HUDEP-2 (cell line): ENCODE results near the gene CAD.
"Not testable (repeated sequence)": the region's sequence is repeated elsewhere in the genome, so short reads cannot be mapped to it uniquely, and the experiment has no call there.

Experiments used
- DNase-seq, 76 experiments: peaks; one replicate each; lab custom pipeline; 2025; ENCODE audit not compliant: unreplicated experiment in 76 of 76; lab: John Stamatoyannopoulos, UW

The CAD gene

GRCh38 chr2:27217173-27218121 lies at the start of gene CAD:
Gene CAD, plus strand, starts transcription at chr2:27217369. Its CDS starts 183 bp downstream, at chr2:27217552.
- peak in 74 of 76 experiments; percentile 36 to 90 (median 78) for DNase-seq

GRCh38 chr2:27170581-27171337 lies 46.4 kb upstream of the CAD start:
- no peak for DNase-seq

DNA sequence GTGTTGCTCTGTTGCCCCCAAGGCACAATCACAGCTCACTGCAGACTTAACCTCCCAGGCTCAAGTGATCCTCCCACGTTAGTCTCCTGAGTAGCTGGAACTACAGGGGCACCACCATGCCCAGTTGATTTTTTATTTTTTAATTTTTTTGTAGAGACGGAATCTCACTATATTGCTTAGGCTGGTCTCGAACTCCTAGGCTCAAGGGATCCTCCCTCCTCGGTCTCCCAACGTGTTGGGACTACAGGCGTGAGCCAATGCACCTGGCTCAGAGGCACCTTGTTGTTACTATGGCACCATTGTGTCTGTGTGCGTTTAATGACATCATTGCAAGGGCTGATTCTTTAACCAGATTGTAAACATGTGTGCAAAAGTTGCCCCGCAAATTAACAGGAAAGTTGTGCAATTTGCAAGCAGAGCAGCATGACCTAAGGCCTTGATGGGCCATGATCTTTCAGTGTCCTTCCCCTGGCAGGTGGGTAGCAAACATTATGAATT lies 45.8 kb upstream of the CAD start:
- no peak for DNase-seq

DNA sequence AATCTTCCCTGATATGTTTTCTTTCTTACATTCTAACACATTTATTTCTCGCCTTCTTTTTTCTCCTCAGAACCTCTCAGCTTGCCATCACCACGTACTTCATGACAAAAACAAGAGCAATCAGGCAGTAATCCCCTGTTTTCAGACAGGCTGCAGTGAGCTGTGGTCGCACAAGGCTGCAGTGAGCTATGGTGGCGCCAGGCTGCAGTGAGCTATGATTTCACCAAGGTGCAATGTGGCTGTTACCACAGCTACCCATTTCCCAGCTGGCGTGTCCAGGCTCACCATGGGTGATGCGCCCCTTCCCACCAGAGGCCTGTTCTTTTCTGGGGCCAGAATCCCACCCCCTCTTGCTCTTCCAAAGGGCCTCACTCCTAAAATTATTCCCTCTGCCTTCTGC lies 42.5 kb upstream of the CAD start:
- no peak for DNase-seq

DNA sequence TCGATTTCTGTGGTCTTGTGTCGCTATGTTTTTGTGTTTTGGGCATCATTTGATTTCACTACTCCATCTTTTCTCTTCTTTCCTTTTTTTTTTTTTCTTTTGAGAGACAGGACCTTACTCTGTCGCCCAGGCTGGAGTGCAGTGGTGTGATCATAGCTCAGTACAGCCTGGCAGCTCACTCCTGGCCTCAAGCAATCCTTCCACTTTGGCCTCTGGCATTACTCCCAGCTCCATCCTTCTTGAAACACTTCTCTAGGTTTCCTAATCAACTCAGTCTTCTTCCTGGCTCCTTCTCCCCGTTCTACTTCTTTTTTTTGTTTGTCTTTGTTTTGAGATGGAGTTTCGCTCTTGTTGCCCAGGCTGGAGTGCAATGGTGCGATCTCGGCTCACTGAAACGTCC lies 41.8 kb upstream of the CAD start:
- DNase-seq: no peak

DNA sequence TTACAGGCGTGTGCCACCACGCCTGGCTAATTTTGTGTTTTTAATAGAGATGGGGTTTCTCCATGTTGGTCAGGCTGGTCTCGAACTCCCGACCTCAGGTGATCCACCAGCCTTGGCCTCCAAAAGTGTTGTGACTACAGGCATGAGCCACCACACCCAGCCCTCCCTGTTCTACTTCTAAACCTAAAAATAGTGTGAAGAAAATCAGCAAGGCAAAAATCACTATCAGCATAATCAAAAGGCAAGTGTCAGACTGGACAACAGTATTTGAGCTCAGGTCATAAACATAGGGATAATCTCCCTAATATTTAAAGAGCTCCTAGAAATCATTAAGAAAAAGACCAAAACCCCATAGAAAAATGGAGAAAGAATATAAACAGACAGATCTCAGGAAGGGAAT lies 41.4 kb upstream of the CAD start:
- not testable (repeated sequence) for DNase-seq

GRCh38 chr2:27177441-27178351 lies 39.5 kb upstream of the CAD start:
- no peak for DNase-seq

DNA sequence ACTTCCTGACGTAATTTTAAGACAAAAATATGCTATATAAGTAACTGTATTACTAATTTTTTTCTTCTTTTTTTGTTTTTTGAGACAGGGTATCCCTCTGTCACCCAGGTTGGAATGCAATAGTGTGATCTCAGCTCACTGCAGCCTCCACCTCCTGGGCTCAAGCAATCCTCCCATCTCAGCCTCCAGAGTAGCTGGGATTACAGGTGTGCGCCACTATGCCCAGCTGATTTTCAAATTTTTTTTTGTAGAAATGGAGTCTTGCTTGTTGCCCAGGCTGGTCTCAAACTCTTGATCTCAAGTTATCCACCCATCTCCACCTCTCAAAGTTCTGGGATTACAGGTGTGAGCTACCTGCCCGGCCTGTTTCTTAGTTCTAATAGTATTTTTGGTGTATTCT lies 38.7 kb upstream of the CAD start:
- no peak for DNase-seq

GRCh38 chr2:27179344-27180000 lies 37.7 kb upstream of the CAD start:
- no peak for DNase-seq

- no peak for DNase-seq
Measured at GRCh38 chr2:27182346-27182745, 34.8 kb upstream of the CAD start.

DNA sequence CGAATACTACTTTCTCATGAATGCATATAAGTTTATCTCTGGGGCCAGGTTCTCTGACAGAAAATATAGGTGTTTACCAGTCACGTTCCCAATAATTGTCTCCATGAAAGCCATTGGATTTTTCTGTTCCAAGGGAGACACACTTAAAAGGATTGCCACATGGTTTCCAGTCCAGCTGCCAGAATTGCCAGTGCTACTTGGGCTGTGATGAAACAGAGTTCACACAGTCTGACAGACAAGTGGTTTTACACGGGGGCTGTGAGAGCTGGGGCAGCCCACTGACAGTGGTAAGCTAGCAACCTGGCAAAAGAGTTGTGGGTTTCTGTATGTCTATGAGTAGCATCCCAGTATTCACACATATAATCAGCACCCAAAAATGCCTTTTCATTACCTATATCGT lies 33.1 kb upstream of the CAD start:
- DNase-seq: no peak

GRCh38 chr2:27185331-27186026 lies 31.7 kb upstream of the CAD start:
- peak in 1 of 76 experiments; percentile 13 for DNase-seq

DNA sequence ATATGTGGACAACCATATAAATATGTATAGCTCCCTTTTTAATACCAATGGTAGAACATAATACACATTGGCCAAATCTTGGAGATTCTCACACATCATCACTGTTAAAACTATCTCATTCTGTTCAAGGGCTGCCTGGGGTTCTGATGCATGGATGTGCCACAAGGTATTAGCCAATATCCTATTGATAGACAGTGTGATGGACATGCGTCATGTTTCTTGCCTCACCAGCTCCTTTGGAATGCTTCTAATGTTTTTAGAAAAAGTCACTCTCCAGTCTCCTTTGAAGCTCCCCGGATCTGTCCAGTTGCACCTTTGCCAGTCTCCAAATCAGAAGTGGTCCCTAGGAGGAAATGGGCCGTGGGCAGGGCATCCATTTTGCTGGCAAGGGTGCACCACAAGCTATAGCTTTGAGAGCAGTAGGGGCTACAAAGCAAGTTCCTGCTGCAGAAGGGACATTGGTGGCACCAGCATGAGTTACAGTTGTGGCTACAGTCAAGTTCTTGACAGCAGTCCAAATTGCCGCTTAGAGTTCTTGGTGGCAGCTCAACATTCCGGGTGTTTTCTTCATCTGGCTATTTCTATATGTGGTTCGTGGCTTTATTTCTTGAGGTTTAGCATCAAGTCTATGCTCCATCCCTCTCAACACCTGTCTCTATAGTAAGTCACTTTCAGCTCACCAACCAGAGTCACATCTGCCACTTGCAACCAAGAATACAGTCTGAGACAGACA lies 30.4 kb upstream of the CAD start:
- DNase-seq: no peak

DNA sequence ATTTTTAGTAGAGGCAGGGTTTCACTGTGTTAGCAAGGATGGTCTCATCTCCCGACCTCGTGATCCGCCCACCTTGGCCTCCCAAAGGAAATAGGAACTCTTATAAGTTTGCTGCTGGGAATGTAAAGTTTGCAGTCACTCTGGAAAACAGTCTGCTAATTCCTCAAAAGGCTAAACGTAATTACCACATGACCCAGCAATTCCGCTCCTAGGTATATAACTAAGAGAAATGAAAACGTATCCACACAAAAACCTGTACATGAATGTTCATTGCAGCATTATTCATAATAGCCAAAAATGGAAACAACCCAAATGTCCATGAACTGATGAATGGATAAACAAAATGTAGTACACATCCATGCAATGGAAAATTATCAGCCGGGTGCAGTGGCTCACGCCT lies 27.2 kb upstream of the CAD start:
- no peak for DNase-seq

- peak in 52 of 76 experiments; percentile 2 to 69 (median 36) for DNase-seq
Measured at GRCh38 chr2:27191070-27191829, 25.9 kb upstream of the CAD start.

DNA sequence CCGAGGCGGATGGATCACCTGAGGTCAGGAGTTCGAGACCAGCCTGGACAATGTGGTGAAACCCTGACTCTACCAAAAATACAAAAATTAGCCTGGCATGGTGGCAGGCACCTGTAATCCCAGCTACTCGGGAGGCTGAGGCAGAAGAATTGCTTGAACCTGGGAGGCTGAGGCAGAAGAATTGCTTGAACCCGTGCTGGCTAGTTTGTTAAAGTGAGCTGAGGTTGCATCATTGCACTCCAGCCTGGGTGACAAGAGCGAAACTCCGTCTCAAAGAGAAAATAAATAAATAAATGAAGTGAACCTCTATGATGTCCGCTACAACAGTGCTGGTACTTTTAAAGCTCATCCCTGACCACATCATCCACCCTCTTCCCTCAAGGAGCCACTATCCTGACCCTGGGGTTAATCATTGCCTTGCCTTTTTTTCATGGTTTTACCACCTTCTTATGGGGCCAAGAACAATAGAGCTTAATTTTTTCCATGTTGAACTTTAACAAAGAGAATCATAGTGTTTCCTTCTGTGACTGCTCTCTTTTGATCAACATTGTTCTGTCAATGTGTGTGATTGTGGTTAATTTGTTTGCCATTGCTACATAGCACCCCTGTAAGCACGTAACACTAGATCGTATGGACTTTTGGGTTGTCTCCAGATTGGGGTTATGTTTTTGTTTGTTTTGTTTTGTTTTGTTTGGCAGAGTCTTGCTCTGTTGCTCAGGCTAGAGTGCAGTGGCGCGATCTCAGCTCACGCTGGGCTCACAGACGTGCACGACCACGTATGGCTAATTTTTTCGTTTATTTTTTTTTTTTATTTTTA lies 22.4 kb upstream of the CAD start:
- no peak for DNase-seq

DNA sequence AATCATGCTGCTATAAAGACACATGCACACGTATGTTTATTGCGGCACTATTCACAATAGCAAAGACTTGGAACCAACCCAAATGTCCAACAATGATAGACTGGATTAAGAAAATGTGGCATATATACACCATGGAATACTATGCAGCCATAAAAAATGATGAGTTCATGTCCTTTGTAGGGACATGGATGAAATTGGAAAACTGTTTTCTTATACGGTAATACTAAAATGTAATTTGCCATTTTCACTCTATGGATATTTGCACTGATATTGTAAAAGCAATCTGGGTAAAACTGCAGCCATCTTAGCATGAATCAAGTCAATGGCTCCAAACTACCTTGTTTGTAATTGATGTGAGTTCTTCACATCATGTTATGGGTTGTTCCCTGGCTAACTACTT lies 21.4 kb upstream of the CAD start:
- not testable (repeated sequence) for DNase-seq
